Measurements from ENCODE around the gene CABS1. TPM values are rescaled to one million over a fixed set of nuclear protein-coding genes. Genes with fewer than 3 reads are reported as not detected.

Gene CABS1
- total RNA-seq, 2 experiments from 2014 or later, result not detected

Other genes with a start within 250 kb of the CABS1 start
- gene PRR27, start 180.7 kb upstream of the CABS1 start, total RNA-seq, result not detected
- gene ODAM, start 139.3 kb upstream of the CABS1 start, total RNA-seq, result not detected
- not detected for gene FDCSP, start 108.9 kb upstream of the CABS1 start, total RNA-seq
- gene CSN3, start 92.4 kb upstream of the CABS1 start, total RNA-seq, result not detected
- gene SMR3A, start 25.8 kb downstream of the CABS1 start, total RNA-seq, result not detected
- gene SMR3B, start 48.1 kb downstream of the CABS1 start, total RNA-seq, result not detected
- gene OPRPN, start 63.0 kb downstream of the CABS1 start, total RNA-seq, result not detected
- gene MUC7, start 137.2 kb downstream of the CABS1 start, total RNA-seq, result not detected
- gene AMTN, start 183.6 kb downstream of the CABS1 start, total RNA-seq, result not detected

Data from activated CD4-positive, alpha-beta T cell treated with anti-CD3 and anti-CD28 coated beads for 36 hours (primary cell).